MM.1S (cell line): ENCODE measurements around the gene ZDHHC15.

ENCODE experiments used
- CTCF ChIP-seq: fragments of 300-600 bp; sonication (generic); IDR thresholded peaks from 2 replicates; pipeline ENCODE4 v1.5.1; 2016; ENCODE audit warnings: antibody characterized with exemption, low read length, mixed read lengths
- EZH2 ChIP-seq: fragments of 300-600 bp; sonication (generic); optimal IDR thresholded peaks from 2 replicates; pipeline ENCODE3; 2017; ENCODE audit warnings: low read depth, mild to moderate bottlenecking, antibody characterized with exemption, low read length, mixed read lengths
- EZH2phosphoT487 ChIP-seq: fragments of 300-600 bp; sonication (generic); IDR thresholded peaks from 2 replicates; pipeline ENCODE4 v1.6.1; 2018; ENCODE audit warnings: antibody characterized with exemption, low read length

DNA sequence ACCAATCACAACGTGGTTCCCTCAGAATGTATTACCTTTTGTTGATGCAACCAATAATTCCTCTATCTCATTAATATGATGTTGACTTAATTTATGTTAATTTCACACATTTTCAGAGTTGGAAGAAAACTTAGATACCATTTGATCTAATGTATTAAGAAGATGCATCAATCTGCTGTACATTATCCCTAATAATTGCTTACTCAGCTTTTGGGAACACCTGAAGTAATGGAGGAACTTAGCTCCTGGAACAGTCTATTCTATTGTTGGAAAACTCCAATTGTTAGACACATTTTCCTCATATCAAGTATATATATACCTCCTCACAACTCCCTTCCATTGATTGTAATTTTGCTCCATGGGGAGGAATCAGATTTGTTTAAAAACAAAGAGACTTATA is 38.9 kb downstream of the ZDHHC15 start:
- no peak for TF ChIP-seq CTCF
- TF ChIP-seq EZH2, result no peak
- no peak for TF ChIP-seq EZH2phosphoT487
